Stomach (tissue), 9 donors: ENCODE results near the gene KLHL29. TPM values are rescaled to one million over a fixed set of nuclear protein-coding genes. Genes with fewer than 3 reads are reported as not detected.

Experiments
- DNase-seq, 2 donors: peaks; one replicate each; pipeline versions ENCODE4 v3.0.0 to v3.0.0-alpha.2; 2013 to 2019
- H3K27ac ChIP-seq, 5 donors: fragments of 200-600 bp in 4 of 5; sonication (generic) in 4 of 5; one replicate each; pipeline ENCODE4 v1.5.1; 2013 to 2019; ENCODE audit warnings: mild to moderate bottlenecking in 1 of 5, moderate library complexity in 1 of 5
- H3K27me3 ChIP-seq, 3 donors: fragments of 200-600 bp; sonication (generic); one replicate each; pipeline ENCODE4 v1.5.1; 2017 to 2019; ENCODE audit warnings: mixed run types in 1 of 3
- H3K36me3 ChIP-seq, 4 donors: fragments of 200-600 bp; sonication (generic); 1 replicate in 3 of 4; 2 replicates in 1 of 4; pipeline ENCODE4 v1.5.1; 2016 to 2019
- H3K4me1 ChIP-seq, 4 donors: fragments of 200-600 bp; sonication (generic); one replicate each; pipeline ENCODE4 v1.5.1; 2016 to 2019
- H3K4me3 ChIP-seq, 4 donors: fragments of 200-600 bp; sonication (generic) in 3 of 4; one replicate each; pipeline ENCODE4 v1.5.1; 2016 to 2019; ENCODE audit warnings: mild to moderate bottlenecking in 1 of 4
- H3K9me3 ChIP-seq, 4 donors: fragments of 200-600 bp; sonication (generic); one replicate each; pipeline ENCODE4 v1.5.1; 2016 to 2019
- EP300 ChIP-seq: sonication (generic); formaldehyde crosslinking; IDR thresholded peaks from one replicate; pipeline ENCODE4 v1.6.1; 2017; ENCODE audit warnings: antibody characterized with exemption
- POLR2A ChIP-seq, 4 donors: fragments of 450-650 bp; IDR thresholded peaks; one replicate each; pipeline ENCODE4 v1.6.1; 2016; ENCODE audit warnings: antibody characterized with exemption in 4 of 4, control low read depth in 2 of 4, mild to moderate bottlenecking in 1 of 4, moderate library complexity in 1 of 4
- POLR2AphosphoS5 ChIP-seq, 3 donors: sonication (generic); formaldehyde crosslinking; IDR thresholded peaks; one replicate each; pipeline ENCODE4 v1.6.1; 2016; ENCODE audit warnings: antibody characterized with exemption in 3 of 3
- WGBS, 5 donors: extraction: QIAGEN DNeasy Blood & Tissue Kit in 3 of 5; methylation state at CpG; one replicate each; pipeline versions ENCODE4 v1.1.5 to v1.1.7; 2013 to 2018; 5-methylcytosine and 5-hydroxymethylcytosine counted together
- intact Hi-C: fragments of 100-400 bp; cut with DNase I; formaldehyde crosslinking; loops from one replicate; pipeline ENCODE4 v1.15.1; 2023; ENCODE audit warnings: low total_unique reads
- polyA plus RNA-seq, 3 donors: library from polyadenylated mRNA; stranded (reverse); fragments of 200-250 nt; gene quantifications; one replicate each; pipeline ENCODE4 v1.2.3, GENCODE V29; 2013
- total RNA-seq, 5 donors: library from RNA; depleted of rRNA; stranded (reverse); fragments of >200 nt; gene quantifications; one replicate each; pipeline versions ENCODE4 v1.1.0 to v1.2.3, GENCODE V29; 2014 to 2016
- TF ChIP-seq, protein P1 (sequence below), 7 experiments: fragments of 450-650 bp in 4 of 7; fragments of 200-600 bp in 3 of 7; sonication (generic) in 3 of 7; IDR thresholded peaks; one replicate each; pipeline ENCODE4 v1.5.1; 2016 to 2019; ENCODE audit warnings: antibody characterized with exemption in 7 of 7, control low read depth in 2 of 7, mild to moderate bottlenecking in 1 of 7
- donor health status: healthy with polysubstance abuse.
- donor health status: Bipolar disorder and iron deficiency.
- donor health status: healthy.

KLHL29 gene
- total and polyA plus RNA-seq, 8 donors, result under 0.01 to 6.6 (median 1.3) TPM

DNA sequence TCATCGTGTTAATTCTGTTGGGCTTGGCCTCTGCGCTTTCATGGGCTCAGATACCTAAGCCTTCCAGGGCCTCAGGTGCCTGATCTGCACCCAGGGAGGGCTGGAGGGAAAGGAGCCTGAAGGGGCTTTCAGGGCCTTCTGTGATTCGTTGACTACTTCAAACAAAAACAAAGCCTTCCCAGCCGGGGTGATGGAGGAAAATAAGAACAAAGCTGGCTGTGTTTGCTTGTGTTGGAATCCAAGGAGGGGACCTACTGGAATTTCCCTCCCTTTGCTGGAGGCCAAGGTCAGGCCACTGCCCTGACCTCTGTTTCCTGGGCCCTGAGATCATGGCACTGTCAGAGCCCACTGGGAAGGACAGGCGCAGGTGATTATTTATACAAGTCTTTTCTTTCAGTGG is 135.3 kb downstream of the KLHL29 start:
- DNase-seq, result no peak
- TF ChIP-seq POLR2A (IDR thresholded peaks at IDR 0.05), result no peak
- TF ChIP-seq, protein P1, sequence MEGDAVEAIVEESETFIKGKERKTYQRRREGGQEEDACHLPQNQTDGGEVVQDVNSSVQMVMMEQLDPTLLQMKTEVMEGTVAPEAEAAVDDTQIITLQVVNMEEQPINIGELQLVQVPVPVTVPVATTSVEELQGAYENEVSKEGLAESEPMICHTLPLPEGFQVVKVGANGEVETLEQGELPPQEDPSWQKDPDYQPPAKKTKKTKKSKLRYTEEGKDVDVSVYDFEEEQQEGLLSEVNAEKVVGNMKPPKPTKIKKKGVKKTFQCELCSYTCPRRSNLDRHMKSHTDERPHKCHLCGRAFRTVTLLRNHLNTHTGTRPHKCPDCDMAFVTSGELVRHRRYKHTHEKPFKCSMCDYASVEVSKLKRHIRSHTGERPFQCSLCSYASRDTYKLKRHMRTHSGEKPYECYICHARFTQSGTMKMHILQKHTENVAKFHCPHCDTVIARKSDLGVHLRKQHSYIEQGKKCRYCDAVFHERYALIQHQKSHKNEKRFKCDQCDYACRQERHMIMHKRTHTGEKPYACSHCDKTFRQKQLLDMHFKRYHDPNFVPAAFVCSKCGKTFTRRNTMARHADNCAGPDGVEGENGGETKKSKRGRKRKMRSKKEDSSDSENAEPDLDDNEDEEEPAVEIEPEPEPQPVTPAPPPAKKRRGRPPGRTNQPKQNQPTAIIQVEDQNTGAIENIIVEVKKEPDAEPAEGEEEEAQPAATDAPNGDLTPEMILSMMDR (IDR thresholded peaks at IDR 0.05), result no peak
- no peak for TF ChIP-seq POLR2AphosphoS5 (IDR thresholded peaks at IDR 0.05)
- no peak for TF ChIP-seq EP300
- 44 to 62% (median 50%) methylated on average over 5 of the region's 5 CpGs for WGBS, 5 donors
- Histone ChIP-seq H3K4me1 (peaks cover 0 to 37% (median 27%) of the 10 kb centered on the region in 4 donors), H3K9me3 (no peaks in the 10 kb centered on the region), H3K4me3 (no peak overlapping the region), H3K27me3 (no peaks in the 10 kb centered on the region), H3K27ac (peak overlapping the region in 1 of 5 donors; percentile 59), H3K36me3 (no peaks in the 10 kb centered on the region)
- intact Hi-C loops, result no loop called here

DNA sequence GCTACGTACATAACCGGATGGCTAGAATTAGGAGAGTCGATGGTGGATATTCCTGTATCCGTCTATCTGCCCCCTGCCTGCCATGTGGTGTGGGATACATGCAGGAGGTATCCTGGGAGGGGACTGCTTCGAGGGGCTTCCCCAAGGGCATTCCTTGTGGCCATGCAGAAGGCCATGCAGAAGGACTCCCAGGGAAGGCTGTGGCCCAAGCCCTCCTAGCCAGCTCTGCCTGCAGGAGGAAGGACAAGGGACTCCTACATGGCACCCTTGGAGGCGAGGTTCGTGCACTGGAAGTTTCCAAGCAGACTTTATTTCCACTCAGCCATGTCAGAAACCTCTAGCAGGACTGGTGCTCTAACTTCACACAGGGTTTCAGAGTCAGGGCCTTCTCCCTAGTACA is 136.1 kb downstream of the KLHL29 start:
- TF ChIP-seq, protein P1 (IDR thresholded peaks at IDR 0.05), result no peak
- TF ChIP-seq EP300 (no peak), POLR2AphosphoS5 (IDR thresholded peaks at IDR 0.05) (no peak), POLR2A (IDR thresholded peaks at IDR 0.05) (no peak)
- Histone ChIP-seq H3K4me1 (peaks cover 0 to 45% (median 31%) of the 10 kb centered on the region in 4 donors), H3K27me3 (no peaks in the 10 kb centered on the region), H3K36me3 (no peaks in the 10 kb centered on the region), H3K27ac (peak overlapping the region in 1 of 5 donors; percentile 88), H3K9me3 (no peaks in the 10 kb centered on the region), H3K4me3 (no peak overlapping the region)
- no peak for DNase-seq
- 81 to 92% (median 84%) methylated on average over 7 of the region's 7 CpGs for WGBS, 5 donors
- intact Hi-C loops, result no loop called here

DNA sequence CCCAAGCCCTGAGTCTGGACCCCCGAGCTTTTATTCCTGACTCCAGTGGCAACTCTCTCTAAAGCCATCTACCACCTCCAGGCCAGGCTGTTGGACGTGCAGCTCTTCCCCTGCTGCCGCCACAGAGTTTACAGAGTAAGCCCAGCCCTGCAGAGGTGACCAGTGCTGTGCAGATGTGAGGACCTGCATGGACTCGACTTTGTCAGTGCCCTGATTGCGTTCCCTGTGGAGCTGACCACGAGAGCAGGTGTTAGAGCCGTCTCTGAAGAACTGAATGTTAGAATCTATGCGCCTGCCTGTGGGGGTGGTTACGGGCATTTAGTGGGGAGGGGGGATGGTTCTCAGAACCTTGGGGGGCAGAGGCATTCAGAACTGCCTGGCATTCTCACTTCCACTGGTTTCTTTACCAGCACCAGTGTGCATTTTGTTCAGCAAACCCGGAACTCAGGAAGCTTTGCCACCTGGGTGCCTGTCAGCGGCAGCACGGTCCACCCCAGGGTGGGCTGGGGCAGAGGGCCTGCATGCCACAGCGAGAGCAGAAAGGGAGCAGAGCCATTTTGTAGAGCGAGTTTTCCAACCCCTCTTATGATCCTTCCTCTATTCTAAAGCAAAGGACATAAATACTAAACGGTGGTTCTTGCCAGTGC is 137.9 kb downstream of the KLHL29 start:
- 72 to 80% (median 77%) methylated on average over 15 of the region's 15 CpGs for WGBS, 5 donors
- DNase-seq, result no peak
- Histone ChIP-seq H3K4me1 (peaks cover 0 to 46% (median 31%) of the 10 kb centered on the region in 4 donors), H3K36me3 (no peaks in the 10 kb centered on the region), H3K27ac (peak overlapping the region in 3 of 5 donors; percentile 81 to 88 (median 82)), H3K9me3 (no peaks in the 10 kb centered on the region), H3K4me3 (no peak overlapping the region), H3K27me3 (no peaks in the 10 kb centered on the region)
- intact Hi-C loops, result no loop called here
- TF ChIP-seq POLR2A (IDR thresholded peaks at IDR 0.05), result no peak
- TF ChIP-seq, protein P1 (IDR thresholded peaks at IDR 0.05), result no peak
- TF ChIP-seq EP300, result no peak
- no peak for TF ChIP-seq POLR2AphosphoS5 (IDR thresholded peaks at IDR 0.05)

DNA sequence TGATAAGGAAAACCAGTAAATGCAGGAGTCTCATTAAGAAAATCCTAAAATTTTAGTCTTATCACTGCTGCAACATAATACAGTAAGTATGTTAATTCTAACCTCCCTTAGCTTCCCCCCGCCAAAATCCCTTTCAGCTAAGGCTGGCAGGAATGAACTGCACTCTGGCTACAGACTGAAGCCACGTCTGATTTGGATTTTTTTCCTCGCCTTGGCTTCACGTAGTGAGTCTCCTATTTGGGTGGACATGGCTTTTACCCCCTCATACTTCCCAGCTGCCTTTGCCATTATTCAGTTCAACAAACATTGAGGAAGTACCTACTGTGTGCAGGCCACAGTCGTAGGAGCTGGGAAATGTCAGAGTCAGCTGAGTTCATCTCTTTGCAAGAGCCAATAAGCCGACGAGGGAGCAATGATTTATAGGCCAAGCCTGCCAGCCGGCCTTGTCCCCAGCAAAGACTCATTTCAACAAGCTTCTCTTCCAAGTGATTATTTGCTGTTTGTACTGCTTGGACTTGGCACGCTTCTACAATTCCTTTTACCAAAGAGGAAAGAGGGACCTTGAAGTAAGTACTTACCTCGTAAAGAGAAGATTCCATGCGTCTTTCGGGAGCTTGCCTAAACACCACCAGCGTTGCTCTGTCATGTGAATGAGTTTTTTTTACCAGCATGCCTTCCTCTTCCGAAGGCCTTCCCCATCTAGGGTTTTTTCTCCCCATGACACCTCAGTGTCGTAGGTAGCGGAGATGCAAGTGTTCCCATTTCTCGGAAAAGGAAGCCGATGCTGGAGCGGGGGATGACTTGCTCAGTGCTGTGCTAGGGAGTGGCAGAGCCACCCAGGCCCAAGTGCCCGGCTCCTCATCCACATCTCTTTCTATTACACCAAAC is 138.6 kb downstream of the KLHL29 start:
- Histone ChIP-seq H3K4me3 (no peak overlapping the region), H3K27me3 (no peaks in the 10 kb centered on the region), H3K36me3 (no peaks in the 10 kb centered on the region), H3K9me3 (no peaks in the 10 kb centered on the region), H3K4me1 (peaks cover 0 to 44% (median 30%) of the 10 kb centered on the region in 4 donors), H3K27ac (peak overlapping the region in 4 of 5 donors; percentile 58 to 88 (median 82))
- TF ChIP-seq POLR2A (IDR thresholded peaks at IDR 0.05) (no peak), EP300 (peak; percentile 54), POLR2AphosphoS5 (IDR thresholded peaks at IDR 0.05) (peak in 2 of 3 donors; percentile 51 to 61)
- peak in 1 of 2 donors; percentile 70 for DNase-seq
- intact Hi-C loops, result no loop called here
- WGBS, 5 donors, result 54 to 72% (median 63%) methylated on average over 20 of the region's 20 CpGs
